ENCODE results near the gene AGTR1.
"Not testable (repeated sequence)": the region's sequence is repeated elsewhere in the genome, so short reads cannot be mapped to it uniquely, and the experiment has no call there.

AGTR1 gene

GRCh38 chr3:148748283-148748682 is 50.6 kb downstream of the AGTR1 start:
- no peaks in the 10 kb centered on the region for H3K9me2 ChIP-seq (replicated peaks; ENCODE audit: control insufficient read depth, low read length)
- H3K9me3 ChIP-seq (ENCODE audit: control insufficient read depth, insufficient read depth, low read length): no peaks in the 10 kb centered on the region
- no peak overlapping the region for H3K27ac ChIP-seq (ENCODE audit: low read depth, low read length)
- TF ChIP-seq EZH2phosphoT487 (IDR thresholded peaks at IDR 0.05; ENCODE audit: borderline replicate concordance, low read length) (no peak), CTCF (IDR thresholded peaks at IDR 0.05; ENCODE audit: low read depth, low read length, poor library complexity, severe bottlenecking) (no peak)
- no peaks in the 10 kb centered on the region for H3K36me3 ChIP-seq (ENCODE audit: control insufficient read depth, low read length)
- H3F3A ChIP-seq (ENCODE audit: control insufficient read depth, insufficient read depth): no peaks in the 10 kb centered on the region
- no peak overlapping the region for H3K4me2 ChIP-seq (ENCODE audit: low read length)
- no peaks in the 10 kb centered on the region for H4K20me1 ChIP-seq (ENCODE audit: control insufficient read depth, insufficient read depth, low read depth, low read length)
- H3K79me2 ChIP-seq (ENCODE audit: control insufficient read depth, low read length): no peaks in the 10 kb centered on the region
- no peak overlapping the region for H3K4me3 ChIP-seq (ENCODE audit: low read length)
- H3K27me3 ChIP-seq (ENCODE audit: control insufficient read depth, low read length): 0 out of 2 replicates have a peak, but pooled peaks cover 2% of the 10 kb centered on the region
- no peaks in the 10 kb centered on the region for H3K4me1 ChIP-seq (ENCODE audit: control insufficient read depth, low read length)

- no peak overlapping the region for H3K27ac ChIP-seq (ENCODE audit: low read depth, low read length)
Measured at GRCh38 chr3:148750296-148750695, 52.6 kb downstream of the AGTR1 start.

GRCh38 chr3:148751461-148751860 is 53.8 kb downstream of the AGTR1 start:
- TF ChIP-seq CTCF (IDR thresholded peaks at IDR 0.05; ENCODE audit: low read depth, low read length, poor library complexity, severe bottlenecking) (no peak), EZH2phosphoT487 (IDR thresholded peaks at IDR 0.05; ENCODE audit: borderline replicate concordance, low read length) (no peak)
- H3K9me2 ChIP-seq (replicated peaks; ENCODE audit: control insufficient read depth, low read length): no peaks in the 10 kb centered on the region
- no peaks in the 10 kb centered on the region for H3K36me3 ChIP-seq (ENCODE audit: control insufficient read depth, low read length)
- no peak overlapping the region for H3K4me3 ChIP-seq (ENCODE audit: low read length)
- no peaks in the 10 kb centered on the region for H3K4me1 ChIP-seq (ENCODE audit: control insufficient read depth, low read length)
- no peak overlapping the region for H3K4me2 ChIP-seq (ENCODE audit: low read length)
- H3F3A ChIP-seq (ENCODE audit: control insufficient read depth, insufficient read depth): no peaks in the 10 kb centered on the region
- H4K20me1 ChIP-seq (ENCODE audit: control insufficient read depth, insufficient read depth, low read depth, low read length): no peaks in the 10 kb centered on the region
- H3K27ac ChIP-seq (ENCODE audit: low read depth, low read length): no peak overlapping the region
- H3K9me3 ChIP-seq (ENCODE audit: control insufficient read depth, insufficient read depth, low read length): no peaks in the 10 kb centered on the region
- H3K27me3 ChIP-seq (ENCODE audit: control insufficient read depth, low read length): 0 out of 2 replicates have a peak, but pooled peaks cover 2% of the 10 kb centered on the region
- no peaks in the 10 kb centered on the region for H3K79me2 ChIP-seq (ENCODE audit: control insufficient read depth, low read length)

More at GRCh38 chr3:148750296-148750695, 52.6 kb downstream of the AGTR1 start:
- H3K4me2 ChIP-seq (ENCODE audit: low read length): no peak overlapping the region
- no peaks in the 10 kb centered on the region for H3K4me1 ChIP-seq (ENCODE audit: control insufficient read depth, low read length)
- H3K9me2 ChIP-seq (replicated peaks; ENCODE audit: control insufficient read depth, low read length): no peaks in the 10 kb centered on the region
- no peaks in the 10 kb centered on the region for H3K9me3 ChIP-seq (ENCODE audit: control insufficient read depth, insufficient read depth, low read length)
- no peaks in the 10 kb centered on the region for H3K36me3 ChIP-seq (ENCODE audit: control insufficient read depth, low read length)
- H4K20me1 ChIP-seq (ENCODE audit: control insufficient read depth, insufficient read depth, low read depth, low read length): no peaks in the 10 kb centered on the region
- no peaks in the 10 kb centered on the region for H3K79me2 ChIP-seq (ENCODE audit: control insufficient read depth, low read length)
- no peak overlapping the region for H3K4me3 ChIP-seq (ENCODE audit: low read length)
- H3F3A ChIP-seq (ENCODE audit: control insufficient read depth, insufficient read depth): no peaks in the 10 kb centered on the region
- TF ChIP-seq CTCF (IDR thresholded peaks at IDR 0.05; ENCODE audit: low read depth, low read length, poor library complexity, severe bottlenecking) (no peak), EZH2phosphoT487 (IDR thresholded peaks at IDR 0.05; ENCODE audit: borderline replicate concordance, low read length) (no peak)
- 0 out of 2 replicates have a peak, but pooled peaks cover 2% of the 10 kb centered on the region for H3K27me3 ChIP-seq (ENCODE audit: control insufficient read depth, low read length)

GRCh38 chr3:148753385-148753784 is 55.7 kb downstream of the AGTR1 start:
- not testable (repeated sequence) for H3F3A ChIP-seq (ENCODE audit: control insufficient read depth, insufficient read depth); H3K4me3 ChIP-seq (ENCODE audit: low read length); H4K20me1 ChIP-seq (ENCODE audit: control insufficient read depth, insufficient read depth, low read depth, low read length); H3K4me2 ChIP-seq (ENCODE audit: low read length); H3K4me1 ChIP-seq (ENCODE audit: control insufficient read depth, low read length); H3K9me2 ChIP-seq (replicated peaks; ENCODE audit: control insufficient read depth, low read length); H3K79me2 ChIP-seq (ENCODE audit: control insufficient read depth, low read length); H3K9me3 ChIP-seq (ENCODE audit: control insufficient read depth, insufficient read depth, low read length); H3K36me3 ChIP-seq (ENCODE audit: control insufficient read depth, low read length); H3K27ac ChIP-seq (ENCODE audit: low read depth, low read length); H3K27me3 ChIP-seq (ENCODE audit: control insufficient read depth, low read length)

All from DOHH2 (cell line).